ENCODE results near the gene PPP1CC.

GRCh38 chr12:110762891-110763290 lies 20.2 kb upstream of the PPP1CC start:
- TF ChIP-seq CTCF (IDR thresholded peaks at IDR 0.05), result no peak
- TF ChIP-seq POLR2A (IDR thresholded peaks at IDR 0.05), result no peak

Measured in testis (tissue), 2 donors.